CD4-positive, alpha-beta memory T cell (primary cell): Measurements from ENCODE around the gene EHMT2. TPM values are rescaled to one million over a fixed set of nuclear protein-coding genes. Genes with fewer than 3 reads are reported as not detected.

Experiments
- CTCF ChIA-PET: fragments of 350-600 bp; sonication (Branson Sonifier 250); formaldehyde crosslinking; loops from one replicate; lab custom pipeline; 2021; ENCODE audit warnings: inconsistent platforms; ENCODE audit not compliant: partially characterized antibody; lab: Charles Lee
- POLR2A ChIA-PET: fragments of 350-600 bp; sonication (Branson Sonifier 250); formaldehyde crosslinking; loops from one replicate; lab custom pipeline; 2021; ENCODE audit not compliant: partially characterized antibody; lab: Charles Lee
- DNase-seq, 5 donors: peaks; one replicate each; pipeline versions ENCODE4 v3.0.0 to v3.0.0-alpha.2; 2020 to 2022; ENCODE audit warnings: mixed read lengths in 1 of 5
- H3K27ac ChIP-seq: one replicate; pipeline ENCODE4 v1.7.0; 2013; ENCODE audit warnings: low read depth, low read length
- H3K27me3 ChIP-seq: 2 replicates; pipeline ENCODE4 v1.7.0; 2013; ENCODE audit warnings: mild to moderate bottlenecking, low read length, moderate library complexity; ENCODE audit not compliant: insufficient read depth
- H3K36me3 ChIP-seq: 2 replicates; pipeline ENCODE4 v1.7.0; 2013; ENCODE audit warnings: mild to moderate bottlenecking, low read length, moderate library complexity; ENCODE audit not compliant: insufficient read depth
- H3K4me1 ChIP-seq: 2 replicates; pipeline ENCODE4 v1.7.0; 2013; ENCODE audit warnings: mild to moderate bottlenecking, low read length, moderate library complexity; ENCODE audit not compliant: insufficient read depth
- H3K4me3 ChIP-seq, 2 donors: one replicate each; pipeline ENCODE4 v1.7.0; 2013; ENCODE audit warnings: low read length in 2 of 2, mild to moderate bottlenecking in 1 of 2
- H3K9me3 ChIP-seq, 2 donors: one replicate each; pipeline ENCODE4 v1.7.0; 2013; ENCODE audit warnings: low read length in 2 of 2, control low read depth in 1 of 2; ENCODE audit not compliant: control insufficient read depth in 1 of 2
- H3K27ac Mint-ChIP-seq, 7 donors: one replicate each; pipeline ENCODE4 v1.8.0; 2020 to 2021; ENCODE audit warnings: mixed read lengths in 7 of 7, mild to moderate bottlenecking in 6 of 7, inconsistent platforms in 3 of 7, moderate library complexity in 3 of 7
- H3K27me3 Mint-ChIP-seq, 2 donors: one replicate each; pipeline ENCODE4 v1.8.0; 2020 to 2021; ENCODE audit warnings: mixed read lengths in 2 of 2
- H3K36me3 Mint-ChIP-seq, 2 donors: one replicate each; pipeline ENCODE4 v1.8.0; 2020 to 2021; ENCODE audit warnings: mixed read lengths in 2 of 2, inconsistent platforms in 1 of 2, mild to moderate bottlenecking in 1 of 2
- H3K4me1 Mint-ChIP-seq, 4 donors: one replicate each; pipeline ENCODE4 v1.8.0; 2020 to 2021; ENCODE audit warnings: mixed read lengths in 4 of 4, mild to moderate bottlenecking in 1 of 4
- H3K4me3 Mint-ChIP-seq, 8 donors: one replicate each; pipeline ENCODE4 v1.8.0; 2020 to 2021; ENCODE audit warnings: mixed read lengths in 8 of 8, mild to moderate bottlenecking in 7 of 8, moderate library complexity in 6 of 8, inconsistent platforms in 3 of 8
- H3K9me3 Mint-ChIP-seq, 8 donors: one replicate each; pipeline ENCODE4 v1.8.0; 2020 to 2021; ENCODE audit warnings: mixed read lengths in 8 of 8, mild to moderate bottlenecking in 5 of 8, inconsistent platforms in 3 of 8, moderate library complexity in 1 of 8
- intact Hi-C: fragments of 100-400 bp; cut with micrococcal nuclease; formaldehyde crosslinking; loops from one replicate; pipeline ENCODE4 v1.15.1; 2023
- polyA plus RNA-seq, 2 donors: library from polyadenylated mRNA; unstranded; fragments of 300-500 nt; fragmentation: Illumina TruSeq; gene quantifications; one replicate each; pipeline ENCODE4 v1.2.3, GENCODE V29; 2021
- total RNA-seq, 2 experiments: library from RNA; stranded (reverse); gene quantifications; one replicate each; pipeline ENCODE4 v1.2.3, GENCODE V29; 2021

The EHMT2 gene
- total and polyA plus RNA-seq, 4 experiments from 2014 or later = 24.1 to 82.1 (median 63.5) TPM

GRCh38 chr6:31831350-31832215 lies 65.9 kb downstream of the EHMT2 start:
- H3K4me3 Mint-ChIP-seq = peak overlapping the region; percentile 80 to 100 (median 96)
- H3K27ac Mint-ChIP-seq = peak overlapping the region in 6 of 7 donors; percentile 65 to 94 (median 89)
- peaks cover 12 to 50% (median 31%) of the 10 kb centered on the region in 4 donors for H3K4me1 Mint-ChIP-seq
- H3K36me3 Mint-ChIP-seq = peaks cover 1 to 28% of the 10 kb centered on the region in 2 donors
- intact Hi-C loops = loop anchor here (2.0 to 10.0 kb wide), 3 partner anchors 17 to 339 kb away; partner anchors contain the start of genes DXO, HSPA1A and HSPA1L
- Histone ChIP-seq H3K27ac (no peak overlapping the region), H3K9me3 (no peaks in the 10 kb centered on the region), H3K4me3 (peak overlapping the region; percentile 40 to 62), H3K4me1 (peaks cover 36% of the 10 kb centered on the region), H3K27me3 (no peaks in the 10 kb centered on the region), H3K36me3 (no peaks in the 10 kb centered on the region)
- ChIA-PET POLR2A (interaction anchor here (0.8 to 7.2 kb wide), 18 partner anchors 11 to 275 kb away, joined by 3 to 67 read pairs (median 7); partner anchors contain the start of genes ABHD16A, BAG6, CLIC1 and DDAH2), CTCF (interaction anchor here (0.7 to 3.4 kb wide), 22 partner anchors 8 to 285 kb away, joined by 3 to 56 read pairs (median 5); partner anchors contain the start of genes ABHD16A, APOM, ATP6V1G2 and DDAH2)
- H3K27me3 Mint-ChIP-seq = no peaks in the 10 kb centered on the region
- H3K9me3 Mint-ChIP-seq = no peaks in the 10 kb centered on the region
- no peak for DNase-seq

- Histone ChIP-seq H3K36me3 (no peaks in the 10 kb centered on the region), H3K27me3 (no peaks in the 10 kb centered on the region), H3K4me3 (peak overlapping the region; percentile 40 to 62), H3K9me3 (no peaks in the 10 kb centered on the region), H3K27ac (peak overlapping the region; percentile 53), H3K4me1 (peaks cover 36% of the 10 kb centered on the region)
- ChIA-PET CTCF (interaction anchor here (0.8 to 3.4 kb wide), 23 partner anchors 8 to 336 kb away, joined by 3 to 56 read pairs (median 6); partner anchors contain the start of genes ABHD16A, APOM, ATP6V1G2 and DDAH2), POLR2A (interaction anchor here (0.6 to 7.2 kb wide), 23 partner anchors 11 to 274 kb away, joined by 3 to 67 read pairs (median 7); partner anchors contain the start of genes ABHD16A, BAG6, CLIC1 and DDAH2)
- DNase-seq = no peak
- Mint-ChIP-seq H3K27me3 (no peaks in the 10 kb centered on the region), H3K27ac (peak overlapping the region; percentile 82 to 94 (median 91)), H3K9me3 (no peaks in the 10 kb centered on the region), H3K4me1 (peaks cover 7 to 48% (median 28%) of the 10 kb centered on the region in 4 donors), H3K36me3 (peaks cover 0 to 21% of the 10 kb centered on the region in 2 donors), H3K4me3 (peak overlapping the region; percentile 80 to 100 (median 96))
- intact Hi-C loops = loop anchor here (1.0 to 10.0 kb wide), 6 partner anchors 16 to 339 kb away; partner anchors contain the start of genes ATP6V1G2, DDAH2, DXO and HSPA1A
Measured at GRCh38 chr6:31830886-31831335, 66.6 kb downstream of the EHMT2 start.

Other genes with a start within 250 kb of the EHMT2 start
Only the 30 nearest of the 36 such genes appear.
- 10 to 100 TPM; 39.3 to 39.8 TPM for gene LY6G5B, start 227.7 kb downstream of the EHMT2 start, total RNA-seq
- gene LY6G5B, start 227.7 kb downstream of the EHMT2 start, polyA plus RNA-seq = under 1 TPM in 1 of 2 donors, not detected in 1; 0.98 TPM
- gene LY6G5C, start 216.6 kb downstream of the EHMT2 start, total RNA-seq = 1 to 10 TPM; 4.4 to 4.5 TPM
- 10 to 100 TPM in 1 of 2 donors, 1 to 10 TPM in 1; 8.9 to 11.8 TPM for gene LY6G5C, start 216.6 kb downstream of the EHMT2 start, polyA plus RNA-seq
- gene ABHD16A, start 194.4 kb downstream of the EHMT2 start, total RNA-seq = 10 to 100 TPM; 66.0 to 69.2 TPM
- gene ABHD16A, start 194.4 kb downstream of the EHMT2 start, polyA plus RNA-seq = 10 to 100 TPM; 35.9 to 46.8 TPM
- not detected for gene LY6G6F, start 190.8 kb downstream of the EHMT2 start, total RNA-seq
- not detected for gene LY6G6F, start 190.8 kb downstream of the EHMT2 start, polyA plus RNA-seq
- gene LY6G6D, start 182.3 kb downstream of the EHMT2 start, total RNA-seq = not detected
- not detected for gene LY6G6D, start 182.3 kb downstream of the EHMT2 start, polyA plus RNA-seq
- not detected for gene LY6G6C, start 176.0 kb downstream of the EHMT2 start, total RNA-seq
- not detected for gene LY6G6C, start 176.0 kb downstream of the EHMT2 start, polyA plus RNA-seq
- not detected for gene MPIG6B, start 174.3 kb downstream of the EHMT2 start, total RNA-seq
- not detected for gene MPIG6B, start 174.3 kb downstream of the EHMT2 start, polyA plus RNA-seq
- 1 to 10 TPM; 5.4 to 7.4 TPM for gene DDAH2, start 168.4 kb downstream of the EHMT2 start, total RNA-seq
- 10 to 100 TPM; 16.4 to 19.8 TPM for gene DDAH2, start 168.4 kb downstream of the EHMT2 start, polyA plus RNA-seq
- gene CLIC1, start 161.2 kb downstream of the EHMT2 start, total RNA-seq = 10 to 100 TPM; 91.0 to 98.3 TPM
- 100 to 1,000 TPM; 462 to 601 TPM for gene CLIC1, start 161.2 kb downstream of the EHMT2 start, polyA plus RNA-seq
- 10 to 100 TPM; 11.4 to 12.1 TPM for gene MSH5, start 157.7 kb downstream of the EHMT2 start, total RNA-seq
- 1 to 10 TPM in 1 of 2 donors, under 1 TPM in 1; 0.95 to 3.2 TPM for gene MSH5, start 157.7 kb downstream of the EHMT2 start, polyA plus RNA-seq
- gene SAPCD1, start 135.0 kb downstream of the EHMT2 start, total RNA-seq = 1 to 10 TPM; 2.7 to 3.7 TPM
- under 1 TPM in 1 of 2 donors, not detected in 1; 0.89 TPM for gene SAPCD1, start 135.0 kb downstream of the EHMT2 start, polyA plus RNA-seq
- gene VWA7, start 120.4 kb downstream of the EHMT2 start, total RNA-seq = 1 to 10 TPM; 1.0 to 1.7 TPM
- 1 to 10 TPM in 1 of 2 donors, under 1 TPM in 1; 1.00 to 2.5 TPM for gene VWA7, start 120.4 kb downstream of the EHMT2 start, polyA plus RNA-seq
- 10 to 100 TPM; 39.6 to 46.8 TPM for gene VARS1, start 101.9 kb downstream of the EHMT2 start, total RNA-seq
- 10 to 100 TPM; 43.4 to 45.9 TPM for gene VARS1, start 101.9 kb downstream of the EHMT2 start, polyA plus RNA-seq
- 10 to 100 TPM; 30.0 to 34.6 TPM for gene LSM2, start 90.7 kb downstream of the EHMT2 start, total RNA-seq
- gene LSM2, start 90.7 kb downstream of the EHMT2 start, polyA plus RNA-seq = 10 to 100 TPM; 67.4 to 80.4 TPM
- 1 to 10 TPM; 8.2 to 8.3 TPM for gene HSPA1L, start 82.4 kb downstream of the EHMT2 start, total RNA-seq
- 1 to 10 TPM; 1.1 to 4.4 TPM for gene HSPA1L, start 82.4 kb downstream of the EHMT2 start, polyA plus RNA-seq
- gene HSPA1A, start 82.2 kb downstream of the EHMT2 start, total RNA-seq = 10 to 100 TPM; 69.9 to 71.5 TPM
- 10 to 100 TPM; 14.6 to 71.9 TPM for gene HSPA1A, start 82.2 kb downstream of the EHMT2 start, polyA plus RNA-seq
- gene HSPA1B, start 70.0 kb downstream of the EHMT2 start, total RNA-seq = 10 to 100 TPM; 58.0 to 60.8 TPM
- gene HSPA1B, start 70.0 kb downstream of the EHMT2 start, polyA plus RNA-seq = 1 to 10 TPM; 1.9 to 5.3 TPM
- gene NEU1, start 34.9 kb downstream of the EHMT2 start, total RNA-seq = 10 to 100 TPM; 19.6 to 21.1 TPM
- gene NEU1, start 34.9 kb downstream of the EHMT2 start, polyA plus RNA-seq = 10 to 100 TPM; 22.5 to 23.4 TPM
- gene SLC44A4, start 18.7 kb downstream of the EHMT2 start, total RNA-seq = not detected
- under 1 TPM in 1 of 2 donors, not detected in 1; 0.11 TPM for gene SLC44A4, start 18.7 kb downstream of the EHMT2 start, polyA plus RNA-seq
- 1 to 10 TPM; 2.4 to 2.5 TPM for gene ZBTB12, start 4.4 kb upstream of the EHMT2 start, total RNA-seq
- gene ZBTB12, start 4.4 kb upstream of the EHMT2 start, polyA plus RNA-seq = not detected
- gene C2, start 30.0 kb upstream of the EHMT2 start, total RNA-seq = 1 to 10 TPM; 2.1 to 3.2 TPM
- not detected for gene C2, start 30.0 kb upstream of the EHMT2 start, polyA plus RNA-seq
- gene CFB, start 48.4 kb upstream of the EHMT2 start, total RNA-seq = under 1 TPM in 1 of 2 experiments, not detected in 1; 0.64 TPM
- gene CFB, start 48.4 kb upstream of the EHMT2 start, polyA plus RNA-seq = not detected
- gene NELFE, start 61.3 kb upstream of the EHMT2 start, total RNA-seq = 10 to 100 TPM; 45.8 to 49.0 TPM
- 10 to 100 TPM; 67.0 to 78.5 TPM for gene NELFE, start 61.3 kb upstream of the EHMT2 start, polyA plus RNA-seq
- gene SKIC2, start 61.5 kb upstream of the EHMT2 start, total RNA-seq = 100 to 1,000 TPM; 117 to 119 TPM
- gene SKIC2, start 61.5 kb upstream of the EHMT2 start, polyA plus RNA-seq = 10 to 100 TPM; 21.8 to 23.0 TPM
- 10 to 100 TPM; 27.8 to 30.3 TPM for gene DXO, start 74.4 kb upstream of the EHMT2 start, total RNA-seq
- 10 to 100 TPM; 10.8 to 11.7 TPM for gene DXO, start 74.4 kb upstream of the EHMT2 start, polyA plus RNA-seq
- gene C4A, start 84.4 kb upstream of the EHMT2 start, total RNA-seq = 1 to 10 TPM; 6.7 to 9.8 TPM
- under 1 TPM in 1 of 2 donors, not detected in 1; 0.17 TPM for gene C4A, start 84.4 kb upstream of the EHMT2 start, polyA plus RNA-seq
- gene C4B, start 117.1 kb upstream of the EHMT2 start, total RNA-seq = 1 to 10 TPM; 5.0 to 5.8 TPM
- under 1 TPM in 1 of 2 donors, not detected in 1; 0.36 TPM for gene C4B, start 117.1 kb upstream of the EHMT2 start, polyA plus RNA-seq
- gene CYP21A2, start 140.7 kb upstream of the EHMT2 start, total RNA-seq = under 1 TPM; 0.39 to 0.61 TPM
- not detected for gene CYP21A2, start 140.7 kb upstream of the EHMT2 start, polyA plus RNA-seq
- gene TNXB, start 211.6 kb upstream of the EHMT2 start, total RNA-seq = 10 to 100 TPM; 16.5 to 22.4 TPM
- gene TNXB, start 211.6 kb upstream of the EHMT2 start, polyA plus RNA-seq = under 1 TPM in 1 of 2 donors, not detected in 1; 0.31 TPM
- 100 to 1,000 TPM; 151 to 154 TPM for gene ATF6B, start 230.5 kb upstream of the EHMT2 start, total RNA-seq
- gene ATF6B, start 230.5 kb upstream of the EHMT2 start, polyA plus RNA-seq = 10 to 100 TPM; 11.4 to 27.7 TPM